Brain pericyte (primary cell): ENCODE results near the gene ANKMY2.
"Not testable (repeated sequence)": the region's sequence is repeated elsewhere in the genome, so short reads cannot be mapped to it uniquely, and the experiment has no call there.

Experiments
- DNase-seq: peaks from one replicate; pipeline ENCODE4 v3.0.0-alpha.2; 2012; ENCODE audit warnings: low read depth, low spot score

ANKMY2 gene

GRCh38 chr7:16659854-16660497 lies 14.4 kb upstream of the ANKMY2 start:
- DNase-seq, result not testable (repeated sequence)

GRCh38 chr7:16657656-16658279 lies 12.2 kb upstream of the ANKMY2 start:
- DNase-seq, result no peak

- DNase-seq, result no peak
These were observed 10.6 kb upstream of the ANKMY2 start for GRCh38 chr7:16656141-16656540.

GRCh38 chr7:16655394-16655793 lies 9.8 kb upstream of the ANKMY2 start:
- DNase-seq, result no peak

- no peak for DNase-seq
These were observed 7.3 kb upstream of the ANKMY2 start for GRCh38 chr7:16652888-16653287.

- no peak for DNase-seq
These were observed 6.7 kb upstream of the ANKMY2 start for GRCh38 chr7:16652240-16652583.

GRCh38 chr7:16651396-16652239 lies 6.1 kb upstream of the ANKMY2 start:
- DNase-seq, result no peak

GRCh38 chr7:16650266-16650665 lies 4.7 kb upstream of the ANKMY2 start:
- no peak for DNase-seq

GRCh38 chr7:16649196-16649595 lies 3.6 kb upstream of the ANKMY2 start:
- no peak for DNase-seq

GRCh38 chr7:16648551-16648950 lies 3.0 kb upstream of the ANKMY2 start:
- DNase-seq, result no peak

- DNase-seq, result no peak
These were observed 1.9 kb upstream of the ANKMY2 start for GRCh38 chr7:16647435-16647960.

GRCh38 chr7:16646472-16647072 lies 1.0 kb upstream of the ANKMY2 start:
- no peak for DNase-seq

GRCh38 chr7:16644636-16645592 lies 640 bp downstream of the ANKMY2 start:
- DNase-seq, result no peak

- DNase-seq, result no peak
These were observed 1.4 kb downstream of the ANKMY2 start for GRCh38 chr7:16644157-16644556.

GRCh38 chr7:16638282-16639280 lies 7.0 kb downstream of the ANKMY2 start:
- DNase-seq, result no peak

- DNase-seq, result no peak
These were observed 8.2 kb downstream of the ANKMY2 start for GRCh38 chr7:16637379-16637778.

- no peak for DNase-seq
These were observed 8.9 kb downstream of the ANKMY2 start for GRCh38 chr7:16636555-16637101.

GRCh38 chr7:16634271-16634738 lies 11.2 kb downstream of the ANKMY2 start:
- DNase-seq, result no peak

- no peak for DNase-seq
These were observed 14.9 kb downstream of the ANKMY2 start for GRCh38 chr7:16630654-16631053.
